ENCODE measurements around the gene CHST11. TPM values are rescaled to one million over a fixed set of nuclear protein-coding genes. Genes with fewer than 3 reads are reported as not detected.

CHST11 gene
- total RNA-seq, 1 experiment from 2014 or later, result 6.7 TPM

GRCh38 chr12:104649217-104649824, 192.6 kb downstream of the CHST11 start:
- H4K5ac ChIP-seq (ENCODE audit: insufficient read length, low read depth, low read length), result no peak overlapping the region
- H3K14ac ChIP-seq (ENCODE audit: insufficient read depth, low read length), result no peak overlapping the region
- no peaks in the 10 kb centered on the region; a peak in 3 of 7 replicates for H3K36me3 Mint-ChIP-seq (ENCODE audit: insufficient read depth in 1 of 3, low read depth in 3 of 3)
- no peak overlapping the region for H3K27ac ChIP-seq (ENCODE audit: insufficient read length, low read depth, low read length)
- no peak overlapping the region for H4K91ac ChIP-seq (ENCODE audit: insufficient read length, low read depth, low read length)
- H3K18ac ChIP-seq (ENCODE audit: insufficient read length, low read depth, low read length), result no peak overlapping the region
- H3K56ac ChIP-seq (ENCODE audit: insufficient read length, low read depth, low read length), result no peak overlapping the region
- H3K23me2 ChIP-seq (ENCODE audit: insufficient read length, low read depth, low read length, poor library complexity, severe bottlenecking), result no peaks in the 10 kb centered on the region
- no peaks in the 10 kb centered on the region; a peak in 2 of 5 replicates for H3K9me3 Mint-ChIP-seq
- no peak overlapping the region for H3K4me3 Mint-ChIP-seq
- peaks cover 3% of the 10 kb centered on the region; the same call in 1 of the 2 replicates for H3K4me1 ChIP-seq (ENCODE audit: insufficient read depth, low read length)
- H4K8ac ChIP-seq (replicated peaks; ENCODE audit: insufficient read length, low read depth, low read length), result no peak overlapping the region
- no peak overlapping the region for H2AK5ac ChIP-seq (ENCODE audit: insufficient read length, low read length)
- DNase-seq, result no peak
- no peak overlapping the region for H3K9ac ChIP-seq (ENCODE audit: extremely low read depth, insufficient read length, low read length)
- no peaks in the 10 kb centered on the region; the same call in 1 of the 2 replicates for H3K27me3 Mint-ChIP-seq (ENCODE audit: low read depth)
- no peaks in the 10 kb centered on the region for H3K27me3 ChIP-seq (ENCODE audit: insufficient read depth, low read length)
- H3K4me1 Mint-ChIP-seq, result peaks cover 23 to 36% of the 10 kb centered on the region in 2 experiments
- no peaks in the 10 kb centered on the region for H4K20me1 ChIP-seq (ENCODE audit: control insufficient read depth, insufficient read depth, insufficient read length)
- H3K9me3 ChIP-seq (ENCODE audit: control insufficient read depth, low read depth, low read length), result no peaks in the 10 kb centered on the region
- no CpG with 5 or more reads among the region's 2 CpGs for WGBS (ENCODE audit: extremely low coverage, insufficient read length, low lambda C conversion rate)
- H2BK120ac ChIP-seq (ENCODE audit: low read depth, low read length, poor library complexity, severe bottlenecking), result no peak overlapping the region
- H3K4me2 ChIP-seq (ENCODE audit: insufficient read depth, insufficient read length, low read length), result no peak overlapping the region
- H3T11ph ChIP-seq (ENCODE audit: low read length), result no peak overlapping the region
- no peaks in the 10 kb centered on the region for H3K79me2 ChIP-seq (ENCODE audit: insufficient read depth, low read length)
- H2AFZ ChIP-seq (ENCODE audit: low read length), result no peak overlapping the region
- no peaks in the 10 kb centered on the region for H3K79me1 ChIP-seq (ENCODE audit: insufficient read depth, low read depth, low read length, poor library complexity, severe bottlenecking)
- no peak for TF ChIP-seq CTCF (conservative IDR thresholded peaks at IDR 0.05)
- no peak overlapping the region for H2BK20ac ChIP-seq (ENCODE audit: low read depth, low read length, poor library complexity, severe bottlenecking)
- H3K23ac ChIP-seq (ENCODE audit: insufficient read length, low read depth, low read length), result no peak overlapping the region
- no peak overlapping the region for H2BK12ac ChIP-seq (ENCODE audit: insufficient read length, low read depth, low read length)
- no peak overlapping the region for H3K27ac Mint-ChIP-seq
- no peak overlapping the region for H3K4ac ChIP-seq (ENCODE audit: low read depth, low read length)
- H2BK15ac ChIP-seq (ENCODE audit: low read depth, low read length), result no peak overlapping the region
- H2BK5ac ChIP-seq (ENCODE audit: insufficient read length, low read length), result no peak overlapping the region
